ENCODE data around the gene ATXN7L1. TPM values are rescaled to one million over a fixed set of nuclear protein-coding genes. Genes with fewer than 3 reads are reported as not detected.

Gene ATXN7L1
- total and polyA plus RNA-seq, 9 donors = 5.0 to 17.6 (median 11.4) TPM

DNA sequence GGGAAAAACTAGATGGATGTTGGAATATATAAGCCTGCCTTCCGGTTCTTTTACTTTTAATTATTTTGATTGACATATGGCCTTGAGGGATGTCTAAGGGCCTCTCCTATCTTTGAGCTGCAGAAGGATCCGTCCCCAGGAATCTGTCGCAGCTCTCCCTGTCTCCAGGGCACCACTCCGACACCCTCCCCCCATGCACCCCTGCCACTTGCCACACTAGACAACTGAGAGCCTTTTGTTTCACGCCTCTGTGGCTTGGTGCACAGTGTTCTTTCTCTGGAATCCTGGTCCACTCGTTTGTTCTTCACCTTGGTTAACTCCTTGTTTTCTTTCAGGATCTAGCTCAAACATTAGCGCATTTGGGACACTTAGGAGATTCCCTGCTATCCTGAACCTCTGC is 171.0 kb downstream of the ATXN7L1 start:
- TF ChIP-seq, protein P1, sequence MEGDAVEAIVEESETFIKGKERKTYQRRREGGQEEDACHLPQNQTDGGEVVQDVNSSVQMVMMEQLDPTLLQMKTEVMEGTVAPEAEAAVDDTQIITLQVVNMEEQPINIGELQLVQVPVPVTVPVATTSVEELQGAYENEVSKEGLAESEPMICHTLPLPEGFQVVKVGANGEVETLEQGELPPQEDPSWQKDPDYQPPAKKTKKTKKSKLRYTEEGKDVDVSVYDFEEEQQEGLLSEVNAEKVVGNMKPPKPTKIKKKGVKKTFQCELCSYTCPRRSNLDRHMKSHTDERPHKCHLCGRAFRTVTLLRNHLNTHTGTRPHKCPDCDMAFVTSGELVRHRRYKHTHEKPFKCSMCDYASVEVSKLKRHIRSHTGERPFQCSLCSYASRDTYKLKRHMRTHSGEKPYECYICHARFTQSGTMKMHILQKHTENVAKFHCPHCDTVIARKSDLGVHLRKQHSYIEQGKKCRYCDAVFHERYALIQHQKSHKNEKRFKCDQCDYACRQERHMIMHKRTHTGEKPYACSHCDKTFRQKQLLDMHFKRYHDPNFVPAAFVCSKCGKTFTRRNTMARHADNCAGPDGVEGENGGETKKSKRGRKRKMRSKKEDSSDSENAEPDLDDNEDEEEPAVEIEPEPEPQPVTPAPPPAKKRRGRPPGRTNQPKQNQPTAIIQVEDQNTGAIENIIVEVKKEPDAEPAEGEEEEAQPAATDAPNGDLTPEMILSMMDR (IDR thresholded peaks at IDR 0.05) = no peak
- TF ChIP-seq POLR2A (IDR thresholded peaks at IDR 0.05) (no peak), EP300 (IDR thresholded peaks at IDR 0.05) (no peak)
- H3K36me3 ChIP-seq = no peaks in the 10 kb centered on the region
- H3K4me1 ChIP-seq (ENCODE audit: insufficient read depth) = peaks cover 6% of the 10 kb centered on the region
- no peak overlapping the region for H3K27ac ChIP-seq
- DNase-seq = no peak
- no peaks in the 10 kb centered on the region for H3K9me3 ChIP-seq
- no peak overlapping the region for H3K4me3 ChIP-seq
- WGBS, 3 donors = 86 to 92% (median 86%) methylated on average over 7 of the region's 7 CpGs
- intact Hi-C loops (cut with DNase I) = no loop called here
- H3K27me3 ChIP-seq = no peaks in the 10 kb centered on the region

DNA sequence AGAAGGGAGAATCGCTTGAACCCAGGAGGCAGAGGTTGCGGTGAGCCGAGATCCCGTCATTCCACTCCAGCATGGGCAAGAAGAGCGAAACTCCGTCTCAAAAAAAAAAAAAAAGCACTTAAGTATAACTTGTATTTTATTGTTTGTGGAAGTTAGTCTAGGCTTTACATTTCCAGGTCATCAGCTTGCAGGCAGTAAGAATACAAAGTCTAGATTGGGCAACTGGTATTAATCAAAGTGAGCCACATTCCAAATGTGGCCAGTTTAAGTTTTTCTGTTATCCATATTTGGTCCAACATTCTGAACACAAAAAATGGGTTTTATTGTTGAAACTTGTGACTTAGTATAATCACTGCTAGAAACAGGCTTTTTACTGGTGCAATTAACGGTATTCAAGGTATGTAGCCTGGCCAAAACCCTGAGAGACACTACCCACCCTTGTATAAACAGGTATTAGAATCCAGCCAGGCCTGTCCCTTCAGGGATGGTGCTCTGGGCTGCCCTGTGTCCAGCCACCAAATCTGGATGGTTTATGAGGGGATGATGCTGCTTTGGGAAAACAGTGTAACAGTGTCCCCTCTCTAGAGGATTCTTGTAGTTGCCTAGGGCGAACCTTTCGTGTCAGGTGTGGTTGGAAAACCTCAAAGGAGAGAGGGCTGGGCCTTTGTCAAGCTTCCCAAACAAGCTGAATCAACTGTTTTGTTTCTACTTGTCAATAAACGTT is 173.0 kb downstream of the ATXN7L1 start:
- intact Hi-C loops (cut with DNase I) = no loop called here
- Histone ChIP-seq H3K27me3 (no peaks in the 10 kb centered on the region), H3K36me3 (no peaks in the 10 kb centered on the region), H3K27ac (no peak overlapping the region), H3K4me3 (no peak overlapping the region), H3K4me1 (ENCODE audit: insufficient read depth) (peaks cover 6% of the 10 kb centered on the region), H3K9me3 (no peaks in the 10 kb centered on the region)
- TF ChIP-seq POLR2A (IDR thresholded peaks at IDR 0.05) (no peak), EP300 (IDR thresholded peaks at IDR 0.05) (no peak)
- TF ChIP-seq, protein P1 (IDR thresholded peaks at IDR 0.05) = no peak
- 92 to 95% (median 94%) methylated on average over 10 of the region's 10 CpGs for WGBS, 3 donors
- no peak for DNase-seq

DNA sequence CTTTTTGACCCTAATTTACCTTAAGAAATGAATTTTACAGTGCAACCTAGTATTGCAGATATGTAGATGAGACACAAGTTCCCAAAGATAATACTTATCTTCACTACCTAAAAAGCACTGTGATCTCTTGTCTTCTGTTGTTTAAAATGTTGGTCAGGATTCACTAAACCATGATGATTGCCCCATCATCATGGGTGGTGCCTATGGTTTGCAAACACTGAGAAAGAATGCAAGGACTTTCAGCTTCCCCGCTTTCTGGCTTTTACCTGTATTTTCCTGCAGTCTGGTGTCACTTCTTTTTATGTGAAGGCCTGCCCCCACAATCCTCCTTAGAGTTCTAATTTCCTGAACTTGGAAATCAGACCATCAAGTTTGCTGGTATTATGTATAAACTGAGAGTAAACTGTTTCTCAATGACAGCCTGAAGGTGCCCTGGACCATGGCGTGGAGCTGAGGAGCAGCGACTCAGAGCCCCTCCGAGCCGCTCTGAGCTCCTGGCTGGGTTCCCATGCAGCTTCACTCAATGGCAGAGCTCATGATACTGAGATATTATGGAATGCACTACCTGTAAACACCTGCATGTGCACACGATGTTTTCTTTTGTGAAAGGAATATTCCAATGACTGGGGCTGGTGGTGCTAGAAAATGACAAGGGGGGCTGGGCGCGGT is 176.7 kb downstream of the ATXN7L1 start:
- DNase-seq = no peak
- 87 to 94% (median 93%) methylated on average over 8 of the region's 8 CpGs for WGBS, 3 donors
- H3K27me3 ChIP-seq = no peaks in the 10 kb centered on the region
- TF ChIP-seq, protein P1 (IDR thresholded peaks at IDR 0.05) = no peak
- no peak for TF ChIP-seq POLR2A (IDR thresholded peaks at IDR 0.05)
- no peak for TF ChIP-seq EP300 (IDR thresholded peaks at IDR 0.05)
- no peaks in the 10 kb centered on the region for H3K36me3 ChIP-seq
- no peak overlapping the region for H3K27ac ChIP-seq
- no peaks in the 10 kb centered on the region for H3K9me3 ChIP-seq
- intact Hi-C loops (cut with DNase I) = no loop called here
- H3K4me3 ChIP-seq = no peak overlapping the region
- no peaks in the 10 kb centered on the region for H3K4me1 ChIP-seq (ENCODE audit: insufficient read depth)

DNA sequence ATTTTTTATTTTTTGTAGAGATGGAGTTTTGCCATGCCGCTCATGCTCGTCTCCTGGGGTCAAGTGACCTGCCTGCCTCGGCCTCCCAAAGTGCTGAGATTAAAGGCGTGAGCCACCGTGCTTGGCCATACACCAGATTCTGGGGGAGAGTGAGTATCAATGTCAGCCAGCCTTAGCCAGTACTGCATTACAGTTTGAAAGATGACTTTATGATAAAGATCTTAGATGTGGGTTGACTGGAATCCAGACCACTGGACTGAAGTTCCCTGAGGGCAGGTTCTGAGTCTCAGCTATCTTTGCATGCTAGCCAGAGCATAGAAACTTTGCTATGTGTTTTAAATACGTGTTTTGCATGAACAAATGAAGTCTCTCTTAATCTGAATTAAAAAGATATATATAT is 177.9 kb downstream of the ATXN7L1 start:
- 94 to 96% (median 94%) methylated on average over 6 of the region's 6 CpGs for WGBS, 3 donors
- DNase-seq = no peak
- TF ChIP-seq POLR2A (IDR thresholded peaks at IDR 0.05) = no peak
- TF ChIP-seq EP300 (IDR thresholded peaks at IDR 0.05) = no peak
- TF ChIP-seq, protein P1 (IDR thresholded peaks at IDR 0.05) = no peak
- Histone ChIP-seq H3K9me3 (no peaks in the 10 kb centered on the region), H3K36me3 (no peaks in the 10 kb centered on the region), H3K27me3 (no peaks in the 10 kb centered on the region), H3K4me3 (no peak overlapping the region), H3K4me1 (ENCODE audit: insufficient read depth) (no peaks in the 10 kb centered on the region), H3K27ac (no peak overlapping the region)
- intact Hi-C loops (cut with DNase I) = no loop called here
